GM12878 (cell line): ENCODE results near the gene BIRC5. TPM values are rescaled to one million over a fixed set of nuclear protein-coding genes. Genes with fewer than 3 reads are reported as not detected.

Experiments
- ATAC-seq: fragments of 200-7000 bp; cut with Tn5 transposase; 3 replicates; pipeline ENCODE4 v1.9.1; 2020; ENCODE audit warnings: mild to moderate bottlenecking, moderate library complexity
- BruUV-seq: library from RNA; stranded (reverse); fragments of 400-500 nt; replicated peaks from 2 replicates; lab custom pipeline; 2021; lab: Mats Ljungman, UMichigan
- CTCF ChIA-PET: fragments of 300-600 bp; sonication (Branson Sonifier 250); formaldehyde crosslinking; extraction: SDS; loops from one replicate; lab custom pipeline; 2021; ENCODE audit warnings: inconsistent platforms; lab: Yijun Ruan, JAX
- POLR2A ChIA-PET: fragments of 350-600 bp; formaldehyde crosslinking; extraction: SDS; loops from one replicate; lab custom pipeline; 2021; ENCODE audit warnings: inconsistent platforms; lab: Charles Lee
- RAD21 ChIA-PET: fragments of 300-600 bp; sonication (Branson Sonifier 250); formaldehyde crosslinking; loops from one replicate; lab custom pipeline; 2023; ENCODE audit warnings: antibody characterized with exemption; ENCODE audit not compliant: unreplicated experiment; lab: Charles Lee
- SMC1A ChIA-PET: fragments of 300-600 bp; sonication (Branson Sonifier 250); formaldehyde crosslinking; loops from one replicate; lab custom pipeline; 2023; ENCODE audit not compliant: unreplicated experiment, uncharacterized antibody; lab: Charles Lee
- DNase-seq: peaks from one replicate; pipeline ENCODE4 v3.0.0-alpha.2; 2011; ENCODE audit warnings: low read depth, low spot score
- FAIRE-seq: peaks from 3 replicates; lab custom pipeline; 2011; peaks lifted over from hg19 to GRCh38; lab: Jason Lieb, UNC
- H2AFZ ChIP-seq: 2 replicates; pipeline ENCODE4 v1.6.0; 2011; ENCODE audit warnings: low read depth, low read length, control low read depth; ENCODE audit not compliant: control insufficient read depth
- H3K27ac ChIP-seq: 2 replicates; pipeline ENCODE4 v1.5.1; 2011; ENCODE audit warnings: control low read depth; ENCODE audit not compliant: control insufficient read depth, insufficient read depth
- H3K27me3 ChIP-seq, 2 experiments: replicated peaks in 1 of 2; 2 replicates each; pipeline versions ENCODE4 v1.6.0 to v1.6.1; 2011; ENCODE audit warnings: low read length in 1 of 2; ENCODE audit not compliant: control insufficient read depth in 2 of 2, insufficient read depth in 2 of 2
- H3K36me3 ChIP-seq, 2 experiments: 2 replicates each; pipeline ENCODE4 v1.5.1; 2011; ENCODE audit warnings: low read length in 1 of 2; ENCODE audit not compliant: control insufficient read depth in 2 of 2, insufficient read depth in 2 of 2
- H3K4me1 ChIP-seq: 2 replicates; pipeline ENCODE4 v1.6.1; 2011; ENCODE audit warnings: mild to moderate bottlenecking, low read length, moderate library complexity, mixed read lengths; ENCODE audit not compliant: control insufficient read depth, insufficient read depth
- H3K4me2 ChIP-seq: 2 replicates; pipeline ENCODE4 v1.6.0; 2011; ENCODE audit warnings: control low read depth; ENCODE audit not compliant: control insufficient read depth, insufficient read depth
- H3K4me3 ChIP-seq: fragments of 200-600 bp; sonication (generic); 2 replicates; pipeline ENCODE4 v1.5.1; 2016
- H3K79me2 ChIP-seq: 2 replicates; pipeline ENCODE4 v1.6.0; 2011; ENCODE audit warnings: low read length; ENCODE audit not compliant: control insufficient read depth, insufficient read depth
- H3K9ac ChIP-seq: 2 replicates; pipeline ENCODE4 v1.8.0; 2011; ENCODE audit warnings: low read length, control low read depth, mixed read lengths; ENCODE audit not compliant: control insufficient read depth, insufficient read depth
- H3K9me3 ChIP-seq: replicated peaks from 3 replicates; pipeline ENCODE4 v1.5.1; 2011; ENCODE audit warnings: mild to moderate bottlenecking, low read length; ENCODE audit not compliant: control insufficient read depth, insufficient read depth
- H4K20me1 ChIP-seq: 2 replicates; pipeline ENCODE4 v1.6.0; 2011; ENCODE audit not compliant: control insufficient read depth, insufficient read depth
- CBFB ChIP-seq: IDR thresholded peaks from 2 replicates; pipeline ENCODE4 v1.6.1; 2016; ENCODE audit warnings: antibody characterized with exemption, low read depth
- ETV6 ChIP-seq, 2 experiments: fragments of 450-650 bp in 1 of 2; IDR thresholded peaks in 1 of 2; conservative IDR thresholded peaks in 1 of 2; 2 replicates each; pipeline ENCODE4 v1.6.1; 2014; ENCODE audit warnings: antibody characterized with exemption in 1 of 2, borderline replicate concordance in 1 of 2, low read depth in 1 of 2, mild to moderate bottlenecking in 1 of 2, moderate library complexity in 1 of 2
- MLLT1 ChIP-seq: fragments of 450-650 bp; IDR thresholded peaks from 2 replicates; pipeline ENCODE4 v1.6.1; 2016; ENCODE audit warnings: mild to moderate bottlenecking
- PBX3 ChIP-seq: IDR thresholded peaks from 2 replicates; pipeline ENCODE4 v1.6.1; 2011; ENCODE audit warnings: mild to moderate bottlenecking, low read depth, low read length, moderate library complexity; ENCODE audit not compliant: insufficient replicate concordance
- ZBTB33 ChIP-seq: fragments of 450-650 bp; IDR thresholded peaks from 2 replicates; pipeline ENCODE4 v1.6.1; 2017; ENCODE audit warnings: mild to moderate bottlenecking
- ZNF207 ChIP-seq: fragments of 450-650 bp; IDR thresholded peaks from 2 replicates; pipeline ENCODE4 v1.6.1; 2014; ENCODE audit warnings: antibody characterized with exemption, mild to moderate bottlenecking, borderline replicate concordance
- ZNF217 ChIP-seq: fragments of 450-650 bp; IDR thresholded peaks from 2 replicates; pipeline ENCODE4 v1.6.1; 2017; ENCODE audit warnings: antibody characterized with exemption, mild to moderate bottlenecking
- ZNF687 ChIP-seq: fragments of 450-650 bp; IDR thresholded peaks from 2 replicates; pipeline ENCODE4 v1.6.1; 2017; ENCODE audit warnings: mild to moderate bottlenecking, moderate library complexity
- WGBS: methylation state at CpG from one replicate; pipeline ENCODE4 v1.1.6; 2016; ENCODE audit warnings: low lambda C conversion rate; ENCODE audit not compliant: insufficient replicate concordance, insufficient coverage; ENCODE audit errors: missing lambda C conversion rate; 5-methylcytosine and 5-hydroxymethylcytosine counted together
- in situ Hi-C: fragments of 300-500 bp; cut with MboI; formaldehyde crosslinking; loops from 9 replicates; pipeline ENCODE4 v1.14.3; 2018; ENCODE audit warnings: mixed read lengths
- intact Hi-C: fragments of 100-400 bp; cut with micrococcal nuclease; formaldehyde crosslinking; loops from one replicate; pipeline ENCODE4 v1.14.2; 2022; ENCODE audit not compliant: unreplicated experiment
- polyA plus RNA-seq, 11 experiments: library from polyadenylated mRNA; depleted of rRNA in 4 of 11; unstranded in 6 of 11; stranded (reverse) in 5 of 11; fragments of >200 nt; fragmentation: Nextera tagmentation in 4 of 11; fragmentation: Illumina TruSeq in 1 of 11; extraction: Ambion mirVana in 4 of 11; extraction: Trizol in 1 of 11; gene quantifications; 1 replicate in 1 of 11; 2 replicates in 10 of 11; pipeline versions ENCODE4 v1.2.1 to v1.2.3, GENCODE V29; 2011 to 2016; ENCODE audit warnings: inconsistent platforms in 2 of 11, missing spikeins in 2 of 11, low read depth in 1 of 11
- total RNA-seq, 4 experiments: library from RNA; depleted of rRNA in 3 of 4; stranded (reverse); fragments of >200 nt in 3 of 4; fragmentation: Illumina TruSeq in 1 of 4; extraction: Trizol in 1 of 4; gene quantifications; 2 replicates each; pipeline versions ENCODE4 v1.2.1 to v1.2.3, GENCODE V29; 2013 to 2021

Gene BIRC5
- total and polyA plus RNA-seq, 10 of the 15 experiments (the other 5 are each of a cell fraction or from before 2014, with no cell fraction given), result 41.0 to 175 (median 90.8) TPM

- DNase-seq (no peak), ATAC-seq (no peak), FAIRE-seq (no peak)
- BruUV-seq, result no TSS peak
- no peak overlapping the region for H2AFZ ChIP-seq
- peaks cover 51% of the 10 kb centered on the region for H3K4me1 ChIP-seq
- 72% methylated on average over 18 of the region's 18 CpGs for WGBS
- no peaks in the 10 kb centered on the region for H3K27me3 ChIP-seq
- no peak overlapping the region for H3K9ac ChIP-seq
- intact Hi-C loops, result no loop called here
- POLR2A ChIA-PET, result interaction anchor here (0.5 to 1.6 kb wide), 6 partner anchors 13 to 146 kb away, joined by 3 to 7 read pairs (median 3); no protein-coding TSS in a partner anchor
- H3K9me3 ChIP-seq, result no peaks in the 10 kb centered on the region
- TF ChIP-seq CBFB (no peak), ETV6 (conservative IDR thresholded peaks at IDR 0.05 in 1 of 2, IDR thresholded peaks at IDR 0.05 in 1 of 2; ENCODE audit: borderline replicate concordance in 1 of 2, low read depth in 1 of 2) (no peak), ZNF217 (no peak), PBX3 (no peak), ZNF207 (no peak), ZBTB33 (no peak), MLLT1 (no peak), ZNF687 (no peak)
- in situ Hi-C loops, result no loop called here
- H3K4me2 ChIP-seq, result no peak overlapping the region
- CTCF ChIA-PET, result interaction anchor here (1.2 to 2.1 kb wide), 4 partner anchors 8 to 236 kb away, joined by 3 to 9 read pairs (median 6); no protein-coding TSS in a partner anchor
- RAD21 ChIA-PET, result interaction anchor here (1.1 to 1.7 kb wide), 2 partner anchors 59 to 167 kb away, joined by 3 to 4 read pairs; no protein-coding TSS in a partner anchor
- SMC1A ChIA-PET, result interaction anchor here (0.9 to 1.1 kb wide), 2 partner anchors 133 to 170 kb away, joined by 3 read pairs; no protein-coding TSS in a partner anchor
- H3K79me2 ChIP-seq, result no peaks in the 10 kb centered on the region
- no peak overlapping the region for H3K4me3 ChIP-seq
- H3K36me3 ChIP-seq, result no peaks in the 10 kb centered on the region
- H3K27ac ChIP-seq, result no peak overlapping the region
- H4K20me1 ChIP-seq, result no peaks in the 10 kb centered on the region
Observed at GRCh38 chr17:78255029-78255656, 41.1 kb downstream of the BIRC5 start.
